GM18519 (cell line): Measurements from ENCODE around the gene KIAA0232.
"Not testable (repeated sequence)": the region's sequence is repeated elsewhere in the genome, so short reads cannot be mapped to it uniquely, and the experiment has no call there.

Source experiments
- ATAC-seq: cut with Tn5 transposase; IDR thresholded peaks from one replicate; pipeline ENCODE4 v1.9.1; 2021; ENCODE audit warnings: mild to moderate bottlenecking, moderate library complexity; ENCODE audit not compliant: unreplicated experiment, low FRiP score

KIAA0232 gene

DNA sequence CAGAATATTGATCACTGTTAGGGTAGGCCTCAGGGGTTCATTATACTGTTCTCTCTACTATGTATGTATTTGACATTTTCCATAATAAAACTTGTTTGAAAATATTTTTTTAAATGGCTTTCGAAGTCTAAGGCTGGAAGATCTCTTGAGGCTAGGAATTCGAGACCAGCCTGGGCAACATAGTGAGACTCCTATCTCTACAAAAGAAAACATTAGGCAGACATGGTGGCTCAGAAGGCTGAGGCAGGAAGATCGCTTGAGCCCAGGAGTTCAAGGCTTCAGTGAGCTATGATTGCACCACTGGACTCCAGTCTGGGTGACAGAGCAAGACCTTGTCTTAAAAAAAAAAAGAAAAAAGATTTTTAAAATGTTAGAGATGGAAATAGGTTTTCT lies 111.6 kb downstream of the KIAA0232 start:
- ATAC-seq, result no peak

DNA sequence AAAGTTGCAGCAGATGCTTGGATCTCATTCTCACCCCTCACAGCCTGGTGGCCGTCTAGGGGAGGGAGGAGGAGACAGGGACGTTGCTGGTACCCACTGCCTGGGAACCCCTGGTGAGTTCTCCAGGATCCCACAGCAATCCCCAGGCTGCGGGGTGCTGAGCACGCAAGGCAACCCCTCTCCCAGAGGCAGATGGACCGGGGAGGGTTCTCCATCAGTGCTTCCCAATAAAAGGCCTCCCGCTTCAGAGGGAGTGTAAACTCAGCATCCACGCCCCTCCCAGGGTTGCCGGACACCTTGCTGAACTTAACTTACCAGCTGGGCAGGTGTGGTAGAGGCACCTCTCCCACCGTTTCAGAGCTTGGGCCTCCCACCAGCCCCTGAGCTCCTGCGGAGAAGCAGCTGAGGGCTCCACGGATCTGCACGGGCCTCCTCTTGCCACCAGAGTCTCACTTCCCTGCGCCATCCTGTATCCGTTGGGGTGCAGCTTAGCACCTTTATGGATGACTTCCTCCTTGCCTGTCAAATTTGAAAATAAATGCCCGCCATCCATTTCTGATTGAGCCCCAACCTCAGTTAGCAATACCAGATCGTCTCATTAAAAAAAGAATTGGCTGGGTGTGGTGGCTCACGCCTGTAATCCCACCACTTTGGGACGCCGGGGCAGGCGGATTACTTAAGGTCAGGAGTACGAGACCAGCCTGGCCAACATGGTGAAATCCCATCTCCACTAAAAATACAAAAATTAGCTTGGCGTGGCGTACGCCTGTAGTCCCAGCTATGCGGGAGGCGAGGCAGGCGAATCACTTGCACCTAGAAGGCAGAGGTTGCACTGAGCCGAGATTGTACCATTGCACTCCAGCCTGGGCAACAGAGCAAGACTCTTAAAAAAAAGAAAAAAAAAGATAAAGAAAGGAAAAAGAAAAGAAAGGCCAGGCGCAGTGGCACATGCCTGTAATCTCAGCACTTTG lies 112.3 kb downstream of the KIAA0232 start:
- no peak for ATAC-seq

DNA sequence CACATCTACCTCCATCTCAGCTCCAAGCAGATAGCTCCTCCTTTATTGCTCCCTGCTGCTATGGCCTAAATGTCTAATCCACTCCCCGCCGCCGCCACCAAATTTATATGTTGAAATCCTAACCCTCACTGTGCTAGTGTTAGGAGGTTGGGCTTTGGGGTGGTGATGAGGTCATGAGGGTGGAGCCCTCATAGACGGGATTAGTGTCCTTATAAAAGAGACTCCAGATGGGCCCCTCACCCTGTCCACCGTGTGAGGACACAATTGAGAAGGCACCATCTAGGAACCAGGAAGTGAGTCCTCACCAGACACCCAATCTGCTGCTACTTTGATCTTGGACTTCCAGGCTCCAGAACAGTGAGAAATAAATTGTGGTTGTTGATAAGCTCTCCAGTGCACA lies 113.5 kb downstream of the KIAA0232 start:
- no peak for ATAC-seq

DNA sequence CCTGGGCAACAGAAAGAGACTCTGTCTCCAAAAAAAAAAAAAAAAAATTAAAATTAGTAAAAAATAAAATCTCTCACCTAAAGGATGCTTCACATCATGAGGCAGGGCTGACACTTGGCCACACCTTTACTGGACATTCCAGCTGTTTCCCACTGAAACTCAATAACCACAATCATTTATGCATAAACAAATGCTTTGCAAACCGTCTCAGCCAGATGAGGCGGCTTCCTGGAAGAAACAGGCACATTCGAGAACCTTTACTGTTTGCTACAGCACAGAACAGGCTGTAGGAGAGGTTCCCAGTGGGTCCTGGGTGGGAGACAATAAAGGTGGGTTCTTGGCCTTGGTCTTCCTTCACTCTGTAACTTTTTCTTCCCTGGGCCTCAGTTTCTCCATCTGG lies 116.2 kb downstream of the KIAA0232 start:
- ATAC-seq, result no peak

DNA sequence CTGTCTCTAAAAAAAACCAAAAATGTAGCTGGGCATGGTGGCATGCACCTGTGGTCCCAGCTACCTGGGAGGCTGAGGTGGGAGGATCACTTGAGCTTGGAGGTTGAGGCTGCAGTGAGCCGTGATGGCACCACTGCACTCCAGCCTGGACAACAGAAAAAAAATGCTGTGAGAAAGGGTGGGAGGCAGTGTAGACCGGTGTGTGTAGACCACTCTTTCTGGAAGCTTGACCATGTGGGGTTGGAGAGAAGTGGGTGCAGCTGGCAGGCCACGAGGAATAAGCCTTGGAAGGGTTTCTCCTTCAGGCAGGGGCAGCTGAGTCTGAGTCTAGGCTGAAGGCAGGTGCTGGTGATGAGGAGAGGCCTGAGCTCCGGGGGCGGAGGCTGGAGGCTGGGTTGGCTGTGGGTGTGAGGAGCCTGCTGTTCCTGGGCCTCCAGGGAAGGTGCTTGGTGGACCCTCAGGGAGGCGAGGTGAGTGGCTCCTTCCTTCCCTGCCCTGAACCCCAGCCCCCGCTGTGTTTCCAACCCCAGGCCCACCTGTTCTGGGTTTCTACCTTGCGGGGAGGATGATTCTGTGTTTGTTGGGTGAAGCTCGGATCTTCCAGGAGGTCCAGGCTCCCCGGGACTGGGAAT lies 117.8 kb downstream of the KIAA0232 start:
- ATAC-seq, result no peak

DNA sequence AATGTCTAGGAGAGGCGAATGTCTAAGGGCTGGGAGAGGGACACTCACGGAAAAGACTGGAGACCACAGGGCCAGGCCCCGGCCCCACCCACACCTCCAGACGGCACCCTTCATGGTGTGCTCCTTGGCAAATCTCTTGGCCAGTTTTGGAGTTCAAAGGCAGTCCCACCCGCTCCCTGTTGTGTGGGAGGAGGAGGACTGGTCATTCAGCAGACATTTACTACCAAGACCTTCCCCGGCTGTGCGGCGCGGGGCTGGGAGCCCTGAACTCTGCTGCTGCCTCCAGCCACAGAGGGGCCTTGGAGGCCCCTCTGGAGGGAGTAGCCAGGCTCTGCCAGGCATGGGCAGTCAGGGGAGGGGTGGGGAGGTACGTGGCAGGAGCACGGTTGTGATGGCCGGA lies 118.4 kb downstream of the KIAA0232 start:
- ATAC-seq, result no peak

DNA sequence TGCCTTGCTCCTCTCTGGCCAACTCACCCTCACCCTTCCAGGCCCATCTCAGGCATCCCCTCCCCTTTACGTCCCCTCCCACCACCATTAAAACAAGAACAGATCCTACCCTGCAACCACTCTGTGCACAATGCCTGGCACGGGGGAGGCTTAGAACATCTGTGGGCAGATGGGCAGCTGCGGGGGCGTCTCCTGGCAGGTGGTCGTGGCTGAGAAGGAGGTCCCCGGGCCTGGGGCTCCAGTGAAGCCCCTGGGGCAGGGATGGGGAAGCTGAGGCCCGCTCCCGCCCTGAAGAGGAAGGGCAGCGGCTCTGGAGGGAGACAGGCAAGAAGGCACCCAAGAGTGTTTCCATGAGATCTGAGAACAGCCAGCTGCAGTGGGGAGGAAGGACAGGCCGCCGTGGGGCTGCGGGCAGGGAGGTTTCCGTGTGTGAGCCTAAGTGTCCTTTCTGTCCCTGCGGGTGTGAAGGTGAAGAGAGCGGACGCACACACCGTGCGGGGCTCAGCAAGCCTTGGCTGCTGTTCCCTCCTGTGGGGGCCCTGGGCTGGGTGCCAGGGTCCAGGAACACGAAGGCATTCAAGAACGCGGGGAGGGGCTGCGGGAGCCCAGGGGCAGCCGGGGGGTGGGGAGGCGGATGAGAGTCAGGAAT lies 119.3 kb downstream of the KIAA0232 start:
- no peak for ATAC-seq

DNA sequence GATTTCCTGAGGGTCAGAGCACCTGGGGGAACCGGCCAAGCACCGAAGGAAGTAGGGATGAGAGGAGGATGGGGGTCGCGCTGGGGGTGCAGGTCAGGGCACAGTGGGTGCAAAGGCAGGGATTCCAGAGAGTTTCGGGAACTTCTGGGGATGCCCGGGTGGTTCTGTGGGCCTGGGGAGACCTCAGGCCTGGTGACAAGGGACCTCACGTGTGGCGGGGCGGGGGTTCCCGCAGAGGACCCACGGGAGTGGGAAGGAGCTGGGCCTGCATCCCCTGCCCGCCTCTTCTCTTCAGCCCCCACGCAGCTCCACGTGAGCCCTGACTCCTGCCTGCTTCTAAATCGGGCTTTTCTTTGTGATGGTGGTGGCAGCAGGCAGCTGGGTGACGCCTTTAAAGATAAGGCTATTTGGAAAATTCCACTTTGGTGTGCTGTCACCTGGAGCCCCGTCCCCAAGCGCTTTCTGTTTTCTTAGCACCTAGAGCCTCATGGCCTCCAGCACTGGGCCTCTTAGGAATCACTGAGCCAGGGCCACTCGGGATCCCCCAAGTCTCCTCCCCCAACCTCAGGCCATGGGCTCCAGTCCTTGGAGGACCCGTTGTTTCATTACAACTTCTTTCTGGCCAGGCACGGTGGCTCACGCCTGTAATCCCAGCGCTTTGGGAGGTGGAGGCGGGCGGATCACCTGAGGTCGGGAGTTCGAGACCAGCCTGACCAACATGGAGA lies 120.0 kb downstream of the KIAA0232 start:
- ATAC-seq, result no peak

DNA sequence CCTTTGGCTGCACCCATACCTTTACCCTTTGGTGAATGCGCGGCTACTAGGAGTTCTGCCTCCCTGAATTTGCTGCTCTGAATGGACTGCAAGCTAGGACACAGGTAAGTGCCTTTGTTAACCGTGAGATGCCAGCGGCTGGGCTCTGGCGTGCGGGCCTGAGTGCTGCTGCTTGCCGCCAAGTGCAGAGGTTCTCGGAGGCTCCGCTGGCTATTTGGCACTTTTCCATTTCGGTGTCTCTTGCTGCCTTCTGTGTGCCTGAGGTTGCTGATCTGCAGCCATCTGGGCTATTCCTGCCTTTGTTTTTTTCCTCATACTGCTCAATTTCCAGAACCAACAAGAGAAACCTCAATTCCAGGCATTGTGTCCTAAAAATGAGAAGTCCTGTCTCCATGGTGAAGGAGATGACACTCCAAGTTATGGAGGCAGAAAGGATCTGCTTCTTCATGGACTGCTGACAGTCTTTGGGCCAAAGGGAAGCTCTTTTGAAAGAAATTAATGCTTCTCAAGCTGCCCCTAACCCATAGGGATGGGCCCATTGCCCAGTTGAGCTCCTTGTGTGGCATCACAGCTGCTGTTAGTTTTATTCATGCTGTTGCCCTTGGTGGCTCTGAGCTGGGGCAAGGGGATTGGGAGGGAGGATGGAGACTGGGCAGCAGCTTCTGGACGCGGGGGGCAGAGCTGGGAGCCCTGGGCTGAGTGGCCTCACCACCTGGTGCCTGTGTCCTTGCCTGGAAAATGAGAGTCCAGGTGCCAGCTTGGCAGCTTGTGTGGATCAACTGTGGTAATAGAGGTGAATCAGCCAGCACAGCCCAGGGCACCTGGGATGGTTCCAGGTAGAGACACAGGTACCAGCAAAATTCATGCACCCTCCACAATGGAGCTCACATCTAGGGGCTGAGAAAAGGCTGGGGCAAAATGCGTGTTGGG lies 123.3 kb downstream of the KIAA0232 start:
- no peak for ATAC-seq

DNA sequence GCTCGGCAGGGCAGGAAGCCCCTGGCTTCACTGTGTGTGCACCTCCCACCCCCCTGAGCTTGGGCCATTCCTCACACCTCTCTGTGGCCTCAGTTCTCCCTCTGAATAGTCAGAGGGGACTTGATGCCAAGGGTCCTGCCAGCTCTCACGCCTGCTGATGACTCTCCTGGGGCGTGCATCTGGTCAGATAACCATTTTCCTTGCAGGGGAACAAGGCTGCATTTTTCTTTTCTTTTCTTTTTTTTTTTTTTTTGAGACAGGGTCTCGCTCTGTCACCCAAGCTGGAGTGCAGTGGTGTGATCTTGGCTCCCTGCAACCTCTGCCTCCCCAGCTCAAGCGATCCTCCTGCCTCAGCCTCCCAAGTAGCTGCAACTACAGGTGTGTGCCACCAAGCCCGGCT lies 124.0 kb downstream of the KIAA0232 start:
- not testable (repeated sequence) for ATAC-seq

DNA sequence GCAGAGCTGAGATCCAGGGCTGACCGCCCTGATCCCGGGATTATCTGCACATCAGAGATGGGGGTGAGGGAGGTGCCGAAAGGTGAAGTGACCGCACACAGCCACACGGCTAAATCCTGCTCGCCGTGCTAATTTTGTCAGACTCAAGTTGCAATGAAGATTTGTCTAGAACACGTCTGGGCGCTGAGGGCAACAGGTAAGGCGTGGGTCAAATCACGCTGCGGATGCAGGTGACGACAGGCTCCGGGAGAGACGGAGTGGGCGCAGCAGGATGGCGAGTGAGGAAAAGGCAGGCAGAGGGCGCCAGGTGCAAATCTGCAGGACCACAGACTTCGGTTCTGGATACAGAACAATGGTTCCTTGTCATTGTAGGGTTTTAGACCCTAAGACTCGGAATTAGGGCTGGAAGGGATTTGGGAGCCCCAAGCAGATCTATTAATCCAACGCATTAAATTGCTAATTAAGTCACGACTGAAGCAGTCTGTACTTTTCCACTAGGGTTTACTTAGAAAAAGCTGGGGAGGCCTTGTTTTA lies 125.2 kb downstream of the KIAA0232 start:
- no peak for ATAC-seq

DNA sequence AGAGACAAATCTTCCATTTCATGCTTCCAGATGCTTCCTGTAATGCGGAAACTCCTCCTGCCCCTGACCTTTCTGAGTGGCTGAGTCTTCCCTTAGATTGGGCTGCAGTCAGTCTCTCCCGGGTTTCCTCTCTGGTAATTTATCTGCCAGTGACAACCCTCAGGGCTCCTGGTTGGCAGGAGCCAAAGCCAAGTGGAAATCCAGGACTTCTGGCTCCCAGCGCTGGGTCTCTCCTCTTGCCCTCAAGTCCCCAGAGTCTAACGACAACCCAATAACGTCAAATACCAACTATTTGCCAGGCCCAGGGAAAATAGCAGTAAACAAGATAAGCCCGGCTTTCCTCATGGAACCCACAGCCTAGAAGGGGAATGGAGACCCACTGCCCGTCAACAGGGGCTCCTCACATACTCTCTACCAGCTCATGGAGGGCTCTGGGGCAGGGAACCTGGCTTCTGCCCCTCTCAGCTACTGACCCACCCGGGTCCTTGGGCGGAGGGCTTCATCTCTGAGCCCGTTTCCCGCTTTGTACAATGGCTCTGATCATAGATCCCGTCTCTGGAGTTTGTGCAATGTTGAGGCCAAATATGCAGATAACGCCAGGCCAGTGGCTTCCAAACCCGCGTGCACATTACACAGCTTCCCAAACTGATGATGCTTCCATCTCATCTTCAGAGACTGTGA lies 126.0 kb downstream of the KIAA0232 start:
- ATAC-seq, result no peak

DNA sequence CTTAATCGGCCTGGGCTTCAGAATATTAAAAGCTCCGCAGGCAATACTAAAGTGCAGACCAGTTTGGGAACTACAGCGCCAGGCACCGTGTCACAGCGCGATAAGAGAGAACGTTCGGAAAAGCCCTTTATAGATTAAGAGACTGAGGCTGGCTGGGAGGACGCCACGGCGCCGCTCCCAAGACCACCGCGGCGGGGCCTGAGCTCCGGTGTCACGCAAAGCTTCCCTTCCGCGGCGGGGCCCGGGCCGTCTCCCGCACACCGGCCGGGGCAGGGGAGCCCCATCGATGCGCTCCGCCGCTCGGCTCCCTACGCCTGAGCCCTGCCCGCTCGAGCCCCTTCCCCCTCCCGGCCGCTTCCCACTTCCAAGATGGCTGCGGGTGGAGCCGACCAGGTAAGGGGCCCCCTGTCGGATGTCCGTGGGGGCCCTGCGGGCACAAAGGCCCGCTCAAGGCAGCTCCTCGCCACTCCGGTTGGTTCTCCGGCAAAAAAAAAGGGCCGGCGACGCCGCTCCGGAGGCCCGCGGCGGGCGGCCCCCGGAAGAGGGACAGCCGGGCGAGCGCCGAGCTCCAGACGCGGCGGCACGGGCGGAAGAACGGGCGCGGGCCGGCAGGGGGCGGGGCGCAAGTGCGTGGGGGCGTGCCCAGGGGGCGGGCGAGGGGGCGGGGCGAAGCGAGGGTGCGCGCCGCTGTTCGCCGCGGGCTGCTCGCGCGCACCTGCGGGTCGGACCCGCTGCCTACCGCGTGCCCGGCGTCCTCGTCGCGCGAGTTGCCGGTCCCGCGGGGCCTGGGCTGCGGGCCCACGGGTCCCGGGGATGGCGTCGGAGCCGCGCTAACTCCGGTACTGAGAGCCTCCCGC lies 126.8 kb downstream of the KIAA0232 start, which contains the start of gene TBC1D14:
TBC1D14 (plus strand) TSS at position 714 of the 857 bp plus-strand sequence. CDS start 13,564 bp downstream, outside the sequence.
- ATAC-seq, result peak; percentile 57

DNA sequence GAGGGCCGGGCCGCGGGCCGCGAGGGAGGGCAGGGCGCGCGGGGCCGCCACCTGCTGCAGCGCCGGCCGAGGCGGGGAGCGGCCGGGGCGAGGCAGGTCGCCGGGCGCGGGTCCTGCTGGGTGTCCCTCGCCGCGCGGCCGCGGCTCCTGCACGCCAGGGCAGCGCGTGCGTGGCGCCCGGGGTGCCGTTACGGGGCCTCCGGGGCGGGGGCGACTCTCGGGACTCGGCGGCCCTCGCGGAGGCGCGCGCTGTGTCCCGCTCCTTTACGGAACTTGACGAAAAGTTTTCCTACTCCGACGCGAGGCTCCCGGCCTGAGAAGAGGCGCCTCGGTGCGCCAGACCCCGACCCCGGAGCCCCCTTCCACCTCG lies 127.4 kb downstream of the KIAA0232 start:
- ATAC-seq, result no peak

DNA sequence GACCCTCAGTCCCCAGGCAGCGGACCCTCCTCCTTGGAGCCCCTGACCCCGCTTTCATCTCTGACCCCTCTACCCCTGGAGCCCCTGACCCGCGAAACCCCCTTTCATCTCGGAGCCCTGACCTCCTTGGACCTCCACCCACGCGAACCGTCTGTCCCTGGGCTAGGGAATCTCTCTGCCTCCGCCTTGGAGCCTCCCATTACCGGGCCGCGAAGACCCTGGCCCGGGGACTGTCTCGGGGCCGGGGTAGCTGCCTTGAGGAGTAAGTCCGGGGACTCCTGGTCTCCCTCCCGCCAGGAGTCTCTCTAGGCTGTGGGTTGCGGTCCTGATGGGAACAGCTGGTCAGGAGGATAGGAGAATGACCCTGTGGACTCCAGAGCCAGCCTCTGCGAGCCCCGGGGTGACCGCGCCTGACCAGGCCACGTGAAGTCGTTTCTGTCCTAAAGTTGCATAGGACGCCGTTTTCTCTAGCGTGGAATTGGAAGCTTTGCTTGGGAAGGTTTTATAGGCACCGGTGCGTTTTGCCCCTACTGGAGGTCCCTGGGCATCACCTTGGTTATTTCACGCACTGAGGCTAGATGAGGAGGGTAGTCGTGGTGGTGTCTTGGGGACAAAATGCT lies 127.9 kb downstream of the KIAA0232 start:
- no peak for ATAC-seq

DNA sequence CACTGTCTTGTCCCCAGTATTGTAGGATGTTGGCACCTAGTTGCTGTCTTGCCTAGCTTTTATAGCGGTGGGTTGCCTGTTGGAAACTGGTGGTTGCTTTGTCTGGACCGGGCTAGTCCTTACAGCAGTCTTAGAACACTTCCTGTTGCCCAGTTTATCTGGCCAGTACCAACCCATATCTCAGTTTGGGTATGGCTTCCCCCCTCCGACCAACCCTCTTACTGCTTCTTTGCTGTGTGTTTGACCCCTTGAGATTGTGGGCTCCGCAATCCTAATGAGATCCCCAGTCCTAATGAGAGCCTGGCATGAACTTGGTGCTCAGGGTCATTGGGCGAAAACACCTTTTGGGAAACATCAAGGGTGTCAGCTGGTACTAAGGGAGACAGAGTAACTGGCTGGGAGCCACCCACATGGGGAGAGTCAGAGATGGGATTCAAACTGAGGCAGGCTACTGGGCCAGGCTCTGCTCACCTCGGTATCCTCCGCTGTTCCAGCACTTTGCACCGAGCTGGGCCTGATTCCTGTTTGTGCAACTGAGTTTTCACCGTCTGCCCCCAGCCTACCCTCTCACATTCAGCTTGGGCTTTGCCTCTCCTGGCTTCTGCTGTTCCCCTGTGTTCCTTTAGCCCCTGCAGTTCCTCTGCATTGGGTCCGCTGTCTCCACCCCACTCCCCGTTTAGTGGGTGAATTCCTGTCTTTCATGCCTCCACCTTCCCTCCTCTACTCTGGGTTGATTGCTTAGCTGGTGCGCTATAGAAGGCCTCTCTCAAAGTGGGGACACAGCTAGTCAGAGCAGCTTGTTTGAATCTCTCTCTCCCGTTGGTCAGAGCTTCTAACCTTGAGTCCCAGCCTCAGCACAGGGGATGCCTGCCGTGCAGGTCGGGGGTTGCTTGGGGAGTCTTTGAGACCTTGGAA lies 128.7 kb downstream of the KIAA0232 start:
- no peak for ATAC-seq
